IPS-20b (cell line): ENCODE measurements around the gene PACRG.

ENCODE experiments used
- H3K27ac ChIP-seq: one replicate; pipeline ENCODE4 v1.5.1; 2013; ENCODE audit warnings: low read length
- H3K27me3 ChIP-seq: 2 replicates; pipeline ENCODE4 v1.6.1; 2013; ENCODE audit warnings: mild to moderate bottlenecking, low read length, inconsistent platforms; ENCODE audit not compliant: insufficient read depth
- H3K36me3 ChIP-seq: 2 replicates; pipeline ENCODE4 v1.6.1; 2013; ENCODE audit warnings: low read depth, mild to moderate bottlenecking, inconsistent platforms, low read length, moderate library complexity; ENCODE audit not compliant: insufficient read depth
- H3K4me1 ChIP-seq: 2 replicates; pipeline ENCODE4 v1.6.1; 2013; ENCODE audit warnings: mild to moderate bottlenecking, control low read depth, inconsistent platforms, low read length, moderate library complexity; ENCODE audit not compliant: insufficient read depth
- H3K4me3 ChIP-seq: 2 replicates; pipeline ENCODE4 v1.5.1; 2013; ENCODE audit warnings: mild to moderate bottlenecking, low read length, inconsistent platforms
- H3K9ac ChIP-seq: 2 replicates; pipeline ENCODE4 v1.6.1; 2013; ENCODE audit warnings: low read depth, mild to moderate bottlenecking, inconsistent platforms, low read length, moderate library complexity
- H3K9me3 ChIP-seq: 2 replicates; pipeline ENCODE4 v1.6.1; 2013; ENCODE audit warnings: mild to moderate bottlenecking, low read depth, low read length, inconsistent platforms; ENCODE audit not compliant: insufficient read depth

The PACRG gene

GRCh38 chr6:162697872-162698403 is 29.8 kb upstream of the PACRG start:
- H3K9me3 ChIP-seq = no peaks in the 10 kb centered on the region
- no peaks in the 10 kb centered on the region for H3K27me3 ChIP-seq
- H3K4me1 ChIP-seq = no peaks in the 10 kb centered on the region
- H3K4me3 ChIP-seq = no peak overlapping the region
- H3K9ac ChIP-seq = no peak overlapping the region
- no peaks in the 10 kb centered on the region for H3K36me3 ChIP-seq
- H3K27ac ChIP-seq = no peak overlapping the region

GRCh38 chr6:162698440-162698839 is 29.3 kb upstream of the PACRG start:
- no peaks in the 10 kb centered on the region for H3K4me1 ChIP-seq
- no peak overlapping the region for H3K4me3 ChIP-seq
- no peaks in the 10 kb centered on the region for H3K36me3 ChIP-seq
- no peaks in the 10 kb centered on the region for H3K27me3 ChIP-seq
- no peak overlapping the region for H3K27ac ChIP-seq
- no peak overlapping the region for H3K9ac ChIP-seq
- no peaks in the 10 kb centered on the region for H3K9me3 ChIP-seq

GRCh38 chr6:162699961-162700360 is 27.8 kb upstream of the PACRG start:
- Histone ChIP-seq H3K9me3 (no peaks in the 10 kb centered on the region), H3K4me1 (no peaks in the 10 kb centered on the region), H3K9ac (no peak overlapping the region), H3K27me3 (no peaks in the 10 kb centered on the region), H3K27ac (no peak overlapping the region), H3K4me3 (no peak overlapping the region), H3K36me3 (no peaks in the 10 kb centered on the region)

GRCh38 chr6:162700966-162701365 is 26.8 kb upstream of the PACRG start:
- no peak overlapping the region for H3K27ac ChIP-seq
- H3K36me3 ChIP-seq = no peaks in the 10 kb centered on the region
- no peaks in the 10 kb centered on the region for H3K9me3 ChIP-seq
- no peak overlapping the region for H3K9ac ChIP-seq
- H3K27me3 ChIP-seq = no peaks in the 10 kb centered on the region
- H3K4me1 ChIP-seq = no peaks in the 10 kb centered on the region
- no peak overlapping the region for H3K4me3 ChIP-seq

GRCh38 chr6:162701551-162701950 is 26.2 kb upstream of the PACRG start:
- Histone ChIP-seq H3K4me1 (no peaks in the 10 kb centered on the region), H3K27ac (no peak overlapping the region), H3K9me3 (no peaks in the 10 kb centered on the region)

GRCh38 chr6:162702446-162702845 is 25.3 kb upstream of the PACRG start:
- Histone ChIP-seq H3K4me1 (no peaks in the 10 kb centered on the region), H3K27ac (no peak overlapping the region), H3K9ac (no peak overlapping the region), H3K4me3 (no peak overlapping the region), H3K27me3 (no peaks in the 10 kb centered on the region), H3K9me3 (no peaks in the 10 kb centered on the region), H3K36me3 (no peaks in the 10 kb centered on the region)

More at GRCh38 chr6:162701551-162701950, 26.2 kb upstream of the PACRG start:
- no peaks in the 10 kb centered on the region for H3K36me3 ChIP-seq
- H3K27me3 ChIP-seq = no peaks in the 10 kb centered on the region
- H3K4me3 ChIP-seq = no peak overlapping the region
- no peak overlapping the region for H3K9ac ChIP-seq

- no peak overlapping the region for H3K27ac ChIP-seq
- H3K9me3 ChIP-seq = no peaks in the 10 kb centered on the region
- no peaks in the 10 kb centered on the region for H3K36me3 ChIP-seq
- H3K4me1 ChIP-seq = no peaks in the 10 kb centered on the region
- H3K9ac ChIP-seq = no peak overlapping the region
- H3K4me3 ChIP-seq = no peak overlapping the region
- H3K27me3 ChIP-seq = no peaks in the 10 kb centered on the region
Observed at GRCh38 chr6:162704001-162704400, 23.8 kb upstream of the PACRG start.

GRCh38 chr6:162705736-162706135 is 22.0 kb upstream of the PACRG start:
- Histone ChIP-seq H3K36me3 (no peaks in the 10 kb centered on the region), H3K27me3 (no peaks in the 10 kb centered on the region), H3K9me3 (peaks cover 3% of the 10 kb centered on the region; the same call in 1 of the 2 replicates), H3K9ac (no peak overlapping the region), H3K4me3 (no peak overlapping the region), H3K4me1 (no peaks in the 10 kb centered on the region), H3K27ac (no peak overlapping the region)

GRCh38 chr6:162706232-162706631 is 21.5 kb upstream of the PACRG start:
- no peaks in the 10 kb centered on the region for H3K27me3 ChIP-seq

GRCh38 chr6:162708971-162709370 is 18.8 kb upstream of the PACRG start:
- Histone ChIP-seq H3K36me3 (no peaks in the 10 kb centered on the region), H3K9ac (no peak overlapping the region), H3K4me1 (peaks cover 2% of the 10 kb centered on the region; the same call in 1 of the 2 replicates), H3K9me3 (peaks cover 3% of the 10 kb centered on the region; the same call in 1 of the 2 replicates), H3K27me3 (no peaks in the 10 kb centered on the region), H3K4me3 (no peak overlapping the region), H3K27ac (no peak overlapping the region)

More at GRCh38 chr6:162706232-162706631, 21.5 kb upstream of the PACRG start:
- Histone ChIP-seq H3K9me3 (peaks cover 3% of the 10 kb centered on the region; the same call in 1 of the 2 replicates), H3K27ac (no peak overlapping the region), H3K4me1 (no peaks in the 10 kb centered on the region), H3K36me3 (no peaks in the 10 kb centered on the region), H3K4me3 (no peak overlapping the region), H3K9ac (no peak overlapping the region)

GRCh38 chr6:162709431-162709830 is 18.3 kb upstream of the PACRG start:
- Histone ChIP-seq H3K9me3 (peaks cover 3% of the 10 kb centered on the region; the same call in 1 of the 2 replicates), H3K36me3 (no peaks in the 10 kb centered on the region), H3K9ac (no peak overlapping the region)

GRCh38 chr6:162710419-162710818 is 17.4 kb upstream of the PACRG start:
- Histone ChIP-seq H3K4me1 (peaks cover 4% of the 10 kb centered on the region; the same call in 1 of the 2 replicates), H3K9ac (no peak overlapping the region), H3K27ac (no peak overlapping the region), H3K36me3 (no peaks in the 10 kb centered on the region), H3K4me3 (no peak overlapping the region), H3K27me3 (no peaks in the 10 kb centered on the region), H3K9me3 (peaks cover 3% of the 10 kb centered on the region; the same call in 1 of the 2 replicates)

More at GRCh38 chr6:162709431-162709830, 18.3 kb upstream of the PACRG start:
- Histone ChIP-seq H3K27me3 (no peaks in the 10 kb centered on the region), H3K27ac (no peak overlapping the region), H3K4me3 (no peak overlapping the region), H3K4me1 (peaks cover 4% of the 10 kb centered on the region; the same call in 1 of the 2 replicates)
